ENCODE data around the gene TXNRD2. TPM values are rescaled to one million over a fixed set of nuclear protein-coding genes. Genes with fewer than 3 reads are reported as not detected.

TXNRD2 gene
- total RNA-seq, 1 experiment from 2014 or later = 29.5 TPM

GRCh38 chr22:19940536-19941364, 868 bp downstream of the TXNRD2 start:
- in situ Hi-C loops (cut with HindIII; ENCODE audit: low pct_unique_long_range_greater_than_20kb, low sequenced_read_pairs) (no loop called here), intact Hi-C loops (cut with micrococcal nuclease; ENCODE audit: unreplicated experiment) (no loop called here)
- peaks cover 19% of the 10 kb centered on the region for H3K4me1 ChIP-seq (ENCODE audit: control insufficient read depth, insufficient read depth, low read length)
- BruUV-seq (replicated peaks) = no TSS peak
- peak overlapping the region; percentile 96 for H3K27ac ChIP-seq (ENCODE audit: low read length)
- ATAC-seq (peak; percentile 28), DNase-seq (ENCODE audit: low read depth, low spot score) (no peak)
- peaks cover 5% of the 10 kb centered on the region; the same call in 1 of the 2 replicates for H3K36me3 ChIP-seq (ENCODE audit: control insufficient read depth, insufficient read depth, low read length)
- TF ChIP-seq, protein P1, sequence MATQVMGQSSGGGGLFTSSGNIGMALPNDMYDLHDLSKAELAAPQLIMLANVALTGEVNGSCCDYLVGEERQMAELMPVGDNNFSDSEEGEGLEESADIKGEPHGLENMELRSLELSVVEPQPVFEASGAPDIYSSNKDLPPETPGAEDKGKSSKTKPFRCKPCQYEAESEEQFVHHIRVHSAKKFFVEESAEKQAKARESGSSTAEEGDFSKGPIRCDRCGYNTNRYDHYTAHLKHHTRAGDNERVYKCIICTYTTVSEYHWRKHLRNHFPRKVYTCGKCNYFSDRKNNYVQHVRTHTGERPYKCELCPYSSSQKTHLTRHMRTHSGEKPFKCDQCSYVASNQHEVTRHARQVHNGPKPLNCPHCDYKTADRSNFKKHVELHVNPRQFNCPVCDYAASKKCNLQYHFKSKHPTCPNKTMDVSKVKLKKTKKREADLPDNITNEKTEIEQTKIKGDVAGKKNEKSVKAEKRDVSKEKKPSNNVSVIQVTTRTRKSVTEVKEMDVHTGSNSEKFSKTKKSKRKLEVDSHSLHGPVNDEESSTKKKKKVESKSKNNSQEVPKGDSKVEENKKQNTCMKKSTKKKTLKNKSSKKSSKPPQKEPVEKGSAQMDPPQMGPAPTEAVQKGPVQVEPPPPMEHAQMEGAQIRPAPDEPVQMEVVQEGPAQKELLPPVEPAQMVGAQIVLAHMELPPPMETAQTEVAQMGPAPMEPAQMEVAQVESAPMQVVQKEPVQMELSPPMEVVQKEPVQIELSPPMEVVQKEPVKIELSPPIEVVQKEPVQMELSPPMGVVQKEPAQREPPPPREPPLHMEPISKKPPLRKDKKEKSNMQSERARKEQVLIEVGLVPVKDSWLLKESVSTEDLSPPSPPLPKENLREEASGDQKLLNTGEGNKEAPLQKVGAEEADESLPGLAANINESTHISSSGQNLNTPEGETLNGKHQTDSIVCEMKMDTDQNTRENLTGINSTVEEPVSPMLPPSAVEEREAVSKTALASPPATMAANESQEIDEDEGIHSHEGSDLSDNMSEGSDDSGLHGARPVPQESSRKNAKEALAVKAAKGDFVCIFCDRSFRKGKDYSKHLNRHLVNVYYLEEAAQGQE (IDR thresholded peaks at IDR 0.05; ENCODE audit: insufficient read depth in 1 of 2, low read depth in 2 of 2, low read length in 1 of 2) = no peak
- TF ChIP-seq TCF7L2 (IDR thresholded peaks at IDR 0.05; ENCODE audit: low read depth, low read length) (no peak), SIN3A (IDR thresholded peaks at IDR 0.05; ENCODE audit: borderline replicate concordance, insufficient read depth, low read depth, low read length) (no peak), POLR2AphosphoS5 (IDR thresholded peaks at IDR 0.05; ENCODE audit: low read depth, low read length) (no peak)
- TF ChIP-seq, protein P2, sequence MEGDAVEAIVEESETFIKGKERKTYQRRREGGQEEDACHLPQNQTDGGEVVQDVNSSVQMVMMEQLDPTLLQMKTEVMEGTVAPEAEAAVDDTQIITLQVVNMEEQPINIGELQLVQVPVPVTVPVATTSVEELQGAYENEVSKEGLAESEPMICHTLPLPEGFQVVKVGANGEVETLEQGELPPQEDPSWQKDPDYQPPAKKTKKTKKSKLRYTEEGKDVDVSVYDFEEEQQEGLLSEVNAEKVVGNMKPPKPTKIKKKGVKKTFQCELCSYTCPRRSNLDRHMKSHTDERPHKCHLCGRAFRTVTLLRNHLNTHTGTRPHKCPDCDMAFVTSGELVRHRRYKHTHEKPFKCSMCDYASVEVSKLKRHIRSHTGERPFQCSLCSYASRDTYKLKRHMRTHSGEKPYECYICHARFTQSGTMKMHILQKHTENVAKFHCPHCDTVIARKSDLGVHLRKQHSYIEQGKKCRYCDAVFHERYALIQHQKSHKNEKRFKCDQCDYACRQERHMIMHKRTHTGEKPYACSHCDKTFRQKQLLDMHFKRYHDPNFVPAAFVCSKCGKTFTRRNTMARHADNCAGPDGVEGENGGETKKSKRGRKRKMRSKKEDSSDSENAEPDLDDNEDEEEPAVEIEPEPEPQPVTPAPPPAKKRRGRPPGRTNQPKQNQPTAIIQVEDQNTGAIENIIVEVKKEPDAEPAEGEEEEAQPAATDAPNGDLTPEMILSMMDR (IDR thresholded peaks at IDR 0.05) = no peak
- ChIA-PET POLR2A (no interaction called here), CTCF (interaction anchor here (0.6 kb wide), 1 partner anchor 29 kb away, joined by 4 read pairs; no protein-coding TSS in a partner anchor)
- H3K27me3 ChIP-seq (ENCODE audit: control insufficient read depth, insufficient read depth, low read length) = no peaks in the 10 kb centered on the region
- no peaks in the 10 kb centered on the region for H3K9me3 ChIP-seq (ENCODE audit: control insufficient read depth, insufficient read depth, low read depth, low read length)
- H3K4me3 ChIP-seq (ENCODE audit: low read depth in 2 of 2, low read length in 2 of 2) = peak overlapping the region; percentile 68

- no TSS peak for BruUV-seq (replicated peaks)
- intact Hi-C loops (cut with micrococcal nuclease; ENCODE audit: unreplicated experiment) (no loop called here), in situ Hi-C loops (cut with HindIII; ENCODE audit: low pct_unique_long_range_greater_than_20kb, low sequenced_read_pairs) (no loop called here)
- H3K27ac ChIP-seq (ENCODE audit: low read length) = no peak overlapping the region
- peaks cover 8% of the 10 kb centered on the region for H3K4me1 ChIP-seq (ENCODE audit: control insufficient read depth, insufficient read depth, low read length)
- no peaks in the 10 kb centered on the region for H3K9me3 ChIP-seq (ENCODE audit: control insufficient read depth, insufficient read depth, low read depth, low read length)
- peaks cover 5% of the 10 kb centered on the region; the same call in 1 of the 2 replicates for H3K36me3 ChIP-seq (ENCODE audit: control insufficient read depth, insufficient read depth, low read length)
- no peak for TF ChIP-seq POLR2AphosphoS5 (IDR thresholded peaks at IDR 0.05; ENCODE audit: low read depth, low read length)
- no peak for TF ChIP-seq TCF7L2 (IDR thresholded peaks at IDR 0.05; ENCODE audit: low read depth, low read length)
- TF ChIP-seq, protein P2 (IDR thresholded peaks at IDR 0.05) = no peak
- TF ChIP-seq, protein P1 (IDR thresholded peaks at IDR 0.05; ENCODE audit: insufficient read depth in 1 of 2, low read depth in 2 of 2, low read length in 1 of 2) = no peak
- no peak for TF ChIP-seq SIN3A (IDR thresholded peaks at IDR 0.05; ENCODE audit: borderline replicate concordance, insufficient read depth, low read depth, low read length)
- ChIA-PET CTCF (no interaction called here), POLR2A (no interaction called here)
- DNase-seq (ENCODE audit: low read depth, low spot score) = no peak
- H3K27me3 ChIP-seq (ENCODE audit: control insufficient read depth, insufficient read depth, low read length) = no peaks in the 10 kb centered on the region
- H3K4me3 ChIP-seq (ENCODE audit: low read depth in 2 of 2, low read length in 2 of 2) = no peak overlapping the region
- ATAC-seq = no peak
Observed at GRCh38 chr22:19937616-19938473, 3.8 kb downstream of the TXNRD2 start.

Measured in Panc1 (cell line).